ENCODE data around the gene MYH10. TPM values are rescaled to one million over a fixed set of nuclear protein-coding genes. Genes with fewer than 3 reads are reported as not detected.
A peak's percentile ranks its signal among the peaks of the same experiment; 100 is the strongest.

The MYH10 gene
- total RNA-seq, 1 donor from 2014 or later, result 429 TPM

GRCh38 chr17:8438441-8438840 is 192.1 kb downstream of the MYH10 start:
- Mint-ChIP-seq H3K27me3 (ENCODE audit: unreplicated experiment) (peaks cover 14% of the 10 kb centered on the region), H3K9me3 (ENCODE audit: unreplicated experiment) (no peaks in the 10 kb centered on the region), H3K36me3 (ENCODE audit: low read depth, unreplicated experiment) (peaks cover 20% of the 10 kb centered on the region), H3K27ac (ENCODE audit: unreplicated experiment) (no peak overlapping the region), H3K4me3 (ENCODE audit: unreplicated experiment) (no peak overlapping the region), H3K4me1 (ENCODE audit: unreplicated experiment) (peaks cover 48% of the 10 kb centered on the region)
- no peak for DNase-seq (ENCODE audit: low spot score)
- no peak for TF ChIP-seq CTCF (IDR thresholded peaks at IDR 0.05; ENCODE audit: unreplicated experiment)

DNA sequence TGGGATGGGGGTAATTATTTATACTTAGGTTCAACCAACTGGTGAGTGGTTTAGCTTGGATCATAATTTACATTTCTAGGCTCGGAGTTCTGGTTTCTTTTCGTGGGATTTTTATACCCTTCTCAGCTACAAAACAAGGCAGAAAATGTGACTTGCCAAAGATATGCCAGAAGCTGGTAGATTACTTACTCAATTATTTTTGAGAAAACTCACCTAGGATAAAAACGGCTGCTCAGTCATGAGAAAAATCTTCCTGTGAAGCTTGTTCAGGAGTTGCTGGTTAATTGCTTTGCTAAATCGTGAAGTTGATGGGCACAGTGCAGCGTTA is 193.7 kb downstream of the MYH10 start:
- Mint-ChIP-seq H3K4me1 (ENCODE audit: unreplicated experiment) (peaks cover 35% of the 10 kb centered on the region), H3K4me3 (ENCODE audit: unreplicated experiment) (peak overlapping the region; percentile 97), H3K9me3 (ENCODE audit: unreplicated experiment) (no peaks in the 10 kb centered on the region), H3K27ac (ENCODE audit: unreplicated experiment) (peak overlapping the region; percentile 94), H3K27me3 (ENCODE audit: unreplicated experiment) (peaks cover 10% of the 10 kb centered on the region), H3K36me3 (ENCODE audit: low read depth, unreplicated experiment) (peaks cover 14% of the 10 kb centered on the region)
- TF ChIP-seq CTCF (IDR thresholded peaks at IDR 0.05; ENCODE audit: unreplicated experiment), result no peak
- no peak for DNase-seq (ENCODE audit: low spot score)

DNA sequence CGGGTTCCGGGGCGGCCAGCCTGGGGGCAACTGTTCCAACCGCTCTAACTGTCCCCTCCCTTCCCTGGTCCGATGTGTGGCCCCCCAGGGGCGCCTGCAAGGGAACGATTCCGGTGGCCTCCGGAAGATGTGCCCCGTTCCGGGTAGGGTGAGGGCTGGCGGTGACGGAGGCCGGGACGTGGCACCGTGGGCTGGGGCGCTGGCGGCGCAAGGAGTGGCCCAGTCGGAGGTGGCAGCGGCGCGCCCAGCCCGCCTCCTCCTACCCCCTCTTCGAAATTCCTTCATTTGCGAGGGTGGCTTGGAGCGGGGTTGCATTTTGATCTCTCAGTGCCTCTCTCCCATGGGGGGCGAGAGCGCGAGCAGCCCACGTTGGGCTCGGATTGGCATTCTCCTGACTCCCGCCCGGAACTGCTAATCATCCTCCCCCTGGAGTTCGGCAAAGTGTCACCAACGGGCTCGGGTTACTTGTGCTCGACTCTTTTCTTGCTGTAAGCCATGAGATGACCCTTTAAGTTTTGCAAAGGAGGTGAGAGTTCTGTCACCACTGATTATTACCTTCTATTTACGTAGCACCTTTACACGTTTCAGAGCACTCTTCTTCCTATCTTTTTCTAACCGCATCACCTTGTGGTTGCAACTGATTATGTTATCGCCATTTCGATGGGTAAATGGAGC is 194.2 kb downstream of the MYH10 start:
- H3K9me3 Mint-ChIP-seq (ENCODE audit: unreplicated experiment), result no peaks in the 10 kb centered on the region
- peak; percentile 56 for DNase-seq (ENCODE audit: low spot score)
- TF ChIP-seq CTCF (IDR thresholded peaks at IDR 0.05; ENCODE audit: unreplicated experiment), result no peak
- H3K4me3 Mint-ChIP-seq (ENCODE audit: unreplicated experiment), result peak overlapping the region; percentile 97
- peaks cover 14% of the 10 kb centered on the region for H3K36me3 Mint-ChIP-seq (ENCODE audit: low read depth, unreplicated experiment)
- H3K27me3 Mint-ChIP-seq (ENCODE audit: unreplicated experiment), result peaks cover 10% of the 10 kb centered on the region
- H3K27ac Mint-ChIP-seq (ENCODE audit: unreplicated experiment), result peak overlapping the region; percentile 94
- H3K4me1 Mint-ChIP-seq (ENCODE audit: unreplicated experiment), result peaks cover 31% of the 10 kb centered on the region

- peaks cover 10% of the 10 kb centered on the region for H3K27me3 Mint-ChIP-seq (ENCODE audit: unreplicated experiment)
- H3K4me3 Mint-ChIP-seq (ENCODE audit: unreplicated experiment), result peak within 1 kb of the TSS; percentile 97
- peak within 1 kb of the TSS; percentile 94 for H3K27ac Mint-ChIP-seq (ENCODE audit: unreplicated experiment)
- H3K4me1 Mint-ChIP-seq (ENCODE audit: unreplicated experiment), result peaks cover 25% of the 10 kb centered on the region
- H3K36me3 Mint-ChIP-seq (ENCODE audit: low read depth, unreplicated experiment), result peaks cover 14% of the 10 kb centered on the region
- DNase-seq (ENCODE audit: low spot score), result peak; percentile 98
- no peak for TF ChIP-seq CTCF (IDR thresholded peaks at IDR 0.05; ENCODE audit: unreplicated experiment)
- no peaks in the 10 kb centered on the region for H3K9me3 Mint-ChIP-seq (ENCODE audit: unreplicated experiment)
Observed at GRCh38 chr17:8435245-8436168, 195.0 kb downstream of the MYH10 start, which contains the start of gene NDEL1. Gene NDEL1 (plus strand): TSS chr17:8435884. CDS start chr17:8444272, 8,388 bp downstream.

DNA sequence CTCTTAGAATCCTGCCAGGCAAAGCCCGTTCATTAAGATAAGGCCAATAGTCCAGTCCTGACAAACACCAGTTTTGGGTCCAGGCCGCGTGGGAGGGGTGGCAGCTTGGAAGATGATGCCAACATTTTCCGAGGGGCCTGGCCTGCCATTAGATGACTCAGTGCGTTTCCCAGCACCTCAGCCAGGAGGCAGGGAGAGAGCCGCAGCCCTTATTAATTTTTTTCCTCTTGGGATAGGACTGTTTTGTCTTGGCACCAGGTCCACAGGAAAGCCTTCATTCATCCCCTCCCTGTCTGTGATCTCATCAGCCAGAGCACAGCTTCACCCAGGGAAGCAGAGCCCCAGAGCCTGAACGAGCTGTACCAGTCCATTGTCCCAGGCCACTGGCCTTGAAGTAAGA is 199.6 kb downstream of the MYH10 start:
- H3K4me1 Mint-ChIP-seq (ENCODE audit: unreplicated experiment), result peaks cover 3% of the 10 kb centered on the region
- no peaks in the 10 kb centered on the region for H3K9me3 Mint-ChIP-seq (ENCODE audit: unreplicated experiment)
- no peak for DNase-seq (ENCODE audit: low spot score)
- H3K36me3 Mint-ChIP-seq (ENCODE audit: low read depth, unreplicated experiment), result no peaks in the 10 kb centered on the region
- H3K4me3 Mint-ChIP-seq (ENCODE audit: unreplicated experiment), result no peak overlapping the region
- TF ChIP-seq CTCF (IDR thresholded peaks at IDR 0.05; ENCODE audit: unreplicated experiment), result no peak
- no peak overlapping the region for H3K27ac Mint-ChIP-seq (ENCODE audit: unreplicated experiment)
- peaks cover 3% of the 10 kb centered on the region for H3K27me3 Mint-ChIP-seq (ENCODE audit: unreplicated experiment)
